NCI-H1417 treated with DMSO at 0.1 percent for 48 hours (cell line): ENCODE data around the gene NFATC4.

ENCODE experiments used
- DNase-seq: peaks from one replicate; lab custom pipeline; 2025; lab: John Stamatoyannopoulos, UW

The NFATC4 gene

DNA sequence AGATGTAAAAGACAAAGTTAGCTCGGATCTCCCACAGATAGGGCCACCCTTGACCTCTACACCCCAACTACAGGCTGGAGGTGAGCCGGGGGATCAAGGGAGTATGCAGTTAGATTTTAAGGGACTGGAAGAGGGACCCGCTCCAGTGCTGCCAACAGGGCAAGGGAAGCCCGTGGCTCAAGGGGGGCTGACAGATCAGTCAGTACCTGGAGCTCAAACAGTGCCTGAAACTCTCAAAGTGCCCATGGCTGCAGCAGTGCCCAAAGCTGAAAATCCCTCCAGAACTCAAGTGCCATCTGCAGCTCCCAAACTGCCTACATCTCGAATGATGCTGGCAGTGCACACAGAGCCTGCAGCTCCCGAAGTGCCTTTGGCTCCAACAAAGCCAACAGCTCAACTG lies 41.2 kb downstream of the NFATC4 start:
- DNase-seq, result no peak

DNA sequence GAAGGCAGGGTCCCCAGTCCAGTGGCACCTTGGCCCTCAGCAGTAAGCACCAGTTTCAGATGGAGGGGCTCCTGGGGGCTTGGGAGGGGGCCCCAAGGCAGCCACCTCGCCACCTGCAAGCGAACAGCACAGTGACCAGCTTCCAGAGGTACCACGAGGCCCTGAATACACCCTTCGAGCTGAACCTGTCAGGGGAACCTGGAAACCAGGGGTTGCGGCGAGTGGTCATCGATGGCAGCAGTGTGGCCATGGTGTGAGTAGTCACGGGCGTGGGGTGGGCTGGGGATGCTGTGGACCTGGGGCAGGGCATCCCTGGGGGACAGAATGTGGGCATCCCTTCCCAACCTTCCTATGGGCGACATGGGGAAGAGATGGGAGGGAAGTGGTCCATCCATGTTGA lies 42.0 kb downstream of the NFATC4 start:
- DNase-seq, result no peak

DNA sequence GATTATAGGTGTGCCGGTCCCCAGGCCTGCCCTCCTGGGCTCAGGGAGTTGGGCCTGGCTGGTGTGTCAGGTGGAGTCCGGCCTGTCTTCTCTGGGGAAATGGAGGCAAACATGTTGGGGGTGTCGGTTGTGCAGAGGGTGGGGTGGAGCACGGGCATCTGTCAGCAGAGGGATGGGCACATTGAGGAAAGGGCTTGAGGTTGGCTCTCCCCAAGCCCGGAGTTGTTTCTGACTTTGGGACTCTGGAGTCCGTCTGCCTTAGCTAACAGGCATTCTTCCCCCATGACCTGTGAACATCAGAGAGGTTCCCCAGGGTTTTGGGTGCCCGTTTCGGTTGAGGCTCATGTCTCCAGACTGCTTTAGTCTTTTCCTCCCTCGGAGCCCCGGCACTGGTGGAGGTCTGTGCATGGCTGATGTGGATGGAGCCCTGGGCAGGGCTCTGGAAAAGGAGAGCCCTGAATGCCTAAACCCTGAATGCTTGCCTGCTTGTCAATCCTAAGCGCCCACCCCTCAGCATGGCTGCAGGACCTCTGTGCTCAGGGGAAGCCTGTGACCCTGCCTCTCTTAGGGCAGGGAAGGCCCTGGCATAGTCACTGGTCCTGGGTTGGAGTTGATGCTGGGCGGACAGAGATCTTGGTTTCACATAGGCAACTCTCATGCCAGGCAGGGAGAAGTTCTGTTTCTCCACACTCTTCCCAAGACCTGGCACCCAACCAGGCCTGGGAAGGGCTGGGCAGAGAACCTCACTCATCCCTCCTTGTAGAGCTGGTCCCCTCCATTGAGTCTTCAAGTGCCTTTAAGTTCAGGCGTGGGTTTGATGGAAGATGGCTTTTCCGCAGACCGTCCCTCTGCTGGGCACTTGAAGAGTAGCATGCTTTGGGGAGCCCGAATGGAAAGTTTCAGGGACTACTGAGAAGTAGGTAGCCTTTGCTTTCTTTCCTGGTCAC lies 43.7 kb downstream of the NFATC4 start:
- DNase-seq, result no peak

DNA sequence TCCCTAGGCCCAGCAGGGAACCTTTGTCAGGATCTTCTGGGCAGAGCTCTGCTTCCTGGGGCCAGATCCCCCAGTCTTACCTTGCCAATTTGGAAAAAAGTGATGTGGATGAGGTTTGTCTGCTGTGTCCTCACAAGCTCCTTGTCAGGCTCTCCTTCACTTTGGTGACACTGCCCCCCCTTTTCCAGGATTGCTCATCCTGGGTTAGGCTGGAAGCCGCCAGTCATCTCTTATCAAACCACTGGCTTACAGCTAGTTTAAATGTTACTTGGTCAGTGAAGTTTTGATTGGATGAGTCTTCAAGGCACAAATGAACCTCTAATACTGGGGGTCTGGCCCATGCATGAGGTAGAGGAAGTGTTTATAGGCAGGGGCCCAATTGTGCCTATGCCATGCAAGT lies 46.1 kb downstream of the NFATC4 start:
- DNase-seq, result no peak

DNA sequence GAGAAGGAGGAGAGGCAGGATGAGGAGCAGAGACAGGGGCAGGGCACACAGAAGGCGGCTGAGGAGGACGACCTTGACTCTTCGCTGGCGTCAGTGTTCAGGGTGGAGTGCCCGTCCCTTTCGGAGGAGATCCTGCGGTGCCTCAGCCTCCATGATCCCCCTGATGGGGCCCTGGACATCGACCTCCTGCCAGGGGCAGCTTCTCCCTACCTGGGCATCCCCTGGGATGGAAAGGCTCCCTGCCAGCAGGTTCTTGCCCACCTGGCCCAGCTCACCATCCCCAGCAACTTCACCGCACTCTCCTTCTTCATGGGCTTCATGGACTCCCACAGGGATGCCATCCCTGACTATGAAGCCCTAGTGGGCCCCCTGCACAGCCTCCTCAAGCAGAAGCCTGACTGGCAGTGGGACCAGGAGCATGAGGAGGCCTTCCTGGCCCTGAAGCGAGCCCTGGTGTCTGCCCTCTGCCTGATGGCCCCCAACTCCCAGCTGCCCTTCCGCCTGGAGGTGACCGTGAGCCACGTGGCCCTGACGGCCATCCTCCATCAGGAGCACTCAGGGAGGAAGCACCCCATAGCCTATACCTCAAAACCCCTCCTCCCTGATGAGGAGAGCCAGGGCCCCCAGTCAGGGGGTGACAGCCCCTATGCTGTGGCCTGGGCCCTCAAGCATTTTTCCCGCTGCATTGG lies 46.9 kb downstream of the NFATC4 start:
- DNase-seq, result no peak

DNA sequence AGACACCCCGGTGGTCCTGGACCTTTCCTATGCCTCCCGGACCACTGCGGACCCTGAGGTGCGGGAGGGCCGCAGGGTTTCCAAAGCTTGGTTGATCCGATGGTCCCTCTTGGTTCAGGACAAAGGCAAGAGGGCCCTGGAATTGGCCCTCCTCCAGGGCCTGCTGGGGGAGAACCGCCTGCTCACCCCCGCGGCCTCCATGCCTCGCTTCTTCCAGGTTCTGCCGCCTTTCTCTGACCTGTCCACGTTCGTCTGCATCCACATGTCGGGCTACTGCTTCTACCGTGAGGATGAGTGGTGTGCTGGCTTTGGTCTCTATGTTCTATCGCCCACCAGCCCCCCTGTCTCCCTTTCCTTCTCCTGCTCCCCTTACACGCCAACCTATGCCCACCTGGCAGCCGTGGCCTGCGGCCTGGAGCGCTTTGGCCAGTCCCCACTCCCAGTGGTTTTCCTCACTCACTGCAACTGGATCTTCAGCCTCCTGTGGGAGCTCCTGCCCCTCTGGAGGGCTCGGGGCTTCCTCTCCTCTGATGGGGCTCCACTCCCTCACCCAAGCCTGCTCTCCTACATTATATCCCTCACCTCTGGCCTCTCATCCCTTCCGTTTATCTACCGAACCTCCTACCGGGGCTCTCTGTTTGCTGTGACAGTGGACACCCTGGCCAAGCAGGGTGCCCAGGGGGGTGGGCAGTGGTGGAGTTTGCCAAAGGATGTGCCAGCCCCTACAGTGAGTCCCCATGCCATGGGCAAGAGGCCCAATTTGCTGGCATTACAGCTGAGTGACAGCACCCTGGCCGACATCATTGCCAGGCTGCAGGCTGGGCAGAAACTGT lies 47.7 kb downstream of the NFATC4 start:
- DNase-seq, result no peak

DNA sequence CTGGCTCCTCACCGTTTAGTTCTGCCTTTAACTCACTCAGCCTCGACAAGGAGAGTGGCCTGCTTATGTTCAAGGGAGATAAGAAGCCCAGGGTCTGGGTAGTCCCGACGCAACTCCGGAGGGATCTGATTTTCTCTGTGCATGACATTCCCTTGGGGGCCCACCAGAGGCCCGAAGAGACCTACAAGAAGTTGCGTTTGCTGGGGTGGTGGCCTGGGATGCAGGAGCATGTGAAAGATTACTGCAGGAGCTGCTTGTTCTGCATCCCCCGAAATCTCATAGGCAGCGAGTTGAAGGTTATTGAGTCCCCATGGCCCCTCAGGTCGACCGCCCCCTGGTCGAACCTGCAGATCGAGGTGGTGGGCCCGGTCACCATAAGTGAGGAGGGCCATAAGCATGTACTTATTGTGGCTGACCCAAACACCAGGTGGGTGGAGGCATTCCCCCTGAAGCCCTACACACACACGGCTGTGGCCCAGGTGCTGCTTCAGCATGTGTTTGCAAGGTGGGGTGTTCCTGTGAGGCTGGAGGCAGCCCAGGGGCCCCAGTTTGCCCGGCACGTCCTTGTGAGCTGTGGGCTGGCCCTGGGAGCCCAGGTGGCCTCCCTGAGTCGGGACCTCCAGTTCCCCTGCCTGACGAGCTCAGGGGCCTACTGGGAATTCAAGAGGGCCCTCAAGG lies 48.4 kb downstream of the NFATC4 start:
- DNase-seq, result no peak

DNA sequence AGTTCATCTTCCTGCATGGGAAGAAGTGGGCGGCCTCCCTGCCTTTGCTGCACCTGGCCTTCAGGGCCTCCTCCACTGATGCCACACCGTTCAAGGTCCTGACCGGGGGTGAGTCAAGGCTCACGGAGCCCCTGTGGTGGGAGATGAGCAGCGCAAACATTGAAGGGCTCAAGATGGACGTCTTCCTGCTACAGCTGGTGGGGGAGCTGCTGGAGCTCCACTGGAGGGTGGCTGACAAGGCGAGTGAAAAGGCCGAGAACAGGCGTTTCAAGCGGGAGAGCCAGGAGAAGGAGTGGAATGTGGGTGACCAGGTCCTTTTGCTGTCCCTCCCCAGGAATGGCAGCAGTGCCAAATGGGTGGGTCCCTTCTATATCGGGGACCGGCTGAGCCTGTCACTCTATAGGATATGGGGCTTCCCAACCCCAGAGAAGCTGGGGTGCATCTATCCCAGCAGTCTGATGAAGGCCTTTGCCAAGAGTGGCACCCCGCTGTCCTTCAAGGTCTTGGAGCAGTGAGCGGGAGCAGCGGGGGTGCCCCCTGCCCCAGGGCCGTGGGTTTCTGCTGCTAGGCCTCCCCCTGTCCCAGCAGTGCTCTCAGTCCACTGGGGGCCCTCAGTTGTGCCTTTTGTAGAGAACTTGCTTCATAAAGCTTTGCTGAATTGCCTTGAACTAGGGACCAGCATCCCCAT lies 49.1 kb downstream of the NFATC4 start:
- no peak for DNase-seq

DNA sequence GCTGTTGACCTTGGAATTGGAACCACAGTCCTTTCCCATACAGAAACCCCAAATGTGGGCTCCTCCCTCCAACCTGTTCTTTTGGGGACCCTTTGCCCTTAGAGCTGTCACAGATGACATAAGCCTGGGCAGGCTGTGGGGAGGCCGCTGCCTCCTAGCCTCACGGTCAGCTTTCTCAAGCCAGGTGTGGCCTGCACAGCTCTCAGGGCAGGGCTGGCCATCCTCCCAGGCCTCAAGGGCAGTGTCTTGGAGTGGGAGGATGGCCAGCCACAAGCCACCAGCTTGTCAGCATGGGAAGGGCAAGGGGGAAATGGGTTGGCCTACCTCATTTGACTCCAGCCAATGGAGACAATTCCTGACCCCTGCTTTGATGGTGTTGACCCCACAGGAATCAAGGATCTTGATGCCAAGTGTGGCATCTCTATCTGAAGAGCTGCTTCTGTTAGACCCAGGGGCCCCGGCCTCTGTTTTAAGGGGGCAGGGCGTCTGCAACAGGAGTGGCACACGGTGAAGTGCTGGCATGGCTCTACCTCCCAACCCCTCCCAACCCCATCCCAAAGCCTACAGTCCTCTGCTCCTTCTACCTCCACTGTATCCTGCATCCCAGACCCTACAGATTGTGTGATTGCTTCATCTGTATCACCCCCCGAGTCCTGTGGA lies 50.0 kb downstream of the NFATC4 start:
- DNase-seq, result no peak

DNA sequence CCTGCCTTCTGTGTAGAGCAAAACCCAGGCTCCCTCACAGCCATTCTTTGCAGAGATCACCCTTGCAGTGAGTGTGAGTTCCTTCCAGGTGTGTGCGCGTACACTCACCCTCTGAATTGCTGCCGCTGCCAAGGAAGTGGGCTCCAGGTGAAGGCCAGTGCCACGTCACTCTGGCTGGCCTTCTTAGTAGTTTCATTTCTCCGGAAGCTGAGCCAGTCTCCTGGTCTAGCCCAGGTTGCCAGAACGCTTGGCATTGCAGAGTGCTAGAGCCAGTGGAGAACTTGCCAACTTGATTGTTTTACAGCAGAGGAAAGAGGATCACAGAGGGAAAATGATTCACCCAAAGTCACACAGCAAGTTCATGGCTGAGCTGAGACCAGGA lies 50.5 kb downstream of the NFATC4 start:
- DNase-seq, result no peak

DNA sequence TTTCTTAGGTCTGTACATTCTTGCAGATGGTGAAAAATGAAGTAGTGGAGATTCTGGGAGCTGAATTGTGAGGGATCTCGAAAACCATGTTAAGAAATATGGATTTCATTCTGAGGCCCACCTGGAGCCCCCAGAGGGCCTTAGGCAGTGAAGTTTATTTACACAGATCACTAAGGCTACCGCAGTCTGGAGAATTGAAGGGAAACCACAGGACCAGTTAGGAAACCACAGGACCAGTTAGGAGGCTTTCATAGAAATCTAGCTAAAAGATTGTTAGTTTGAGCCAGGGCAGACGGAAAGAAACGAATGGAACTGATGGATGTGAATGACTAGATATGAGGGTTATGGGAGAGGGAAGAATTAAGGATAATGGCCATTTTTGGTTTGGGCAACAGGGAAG lies 54.3 kb downstream of the NFATC4 start:
- no peak for DNase-seq

DNA sequence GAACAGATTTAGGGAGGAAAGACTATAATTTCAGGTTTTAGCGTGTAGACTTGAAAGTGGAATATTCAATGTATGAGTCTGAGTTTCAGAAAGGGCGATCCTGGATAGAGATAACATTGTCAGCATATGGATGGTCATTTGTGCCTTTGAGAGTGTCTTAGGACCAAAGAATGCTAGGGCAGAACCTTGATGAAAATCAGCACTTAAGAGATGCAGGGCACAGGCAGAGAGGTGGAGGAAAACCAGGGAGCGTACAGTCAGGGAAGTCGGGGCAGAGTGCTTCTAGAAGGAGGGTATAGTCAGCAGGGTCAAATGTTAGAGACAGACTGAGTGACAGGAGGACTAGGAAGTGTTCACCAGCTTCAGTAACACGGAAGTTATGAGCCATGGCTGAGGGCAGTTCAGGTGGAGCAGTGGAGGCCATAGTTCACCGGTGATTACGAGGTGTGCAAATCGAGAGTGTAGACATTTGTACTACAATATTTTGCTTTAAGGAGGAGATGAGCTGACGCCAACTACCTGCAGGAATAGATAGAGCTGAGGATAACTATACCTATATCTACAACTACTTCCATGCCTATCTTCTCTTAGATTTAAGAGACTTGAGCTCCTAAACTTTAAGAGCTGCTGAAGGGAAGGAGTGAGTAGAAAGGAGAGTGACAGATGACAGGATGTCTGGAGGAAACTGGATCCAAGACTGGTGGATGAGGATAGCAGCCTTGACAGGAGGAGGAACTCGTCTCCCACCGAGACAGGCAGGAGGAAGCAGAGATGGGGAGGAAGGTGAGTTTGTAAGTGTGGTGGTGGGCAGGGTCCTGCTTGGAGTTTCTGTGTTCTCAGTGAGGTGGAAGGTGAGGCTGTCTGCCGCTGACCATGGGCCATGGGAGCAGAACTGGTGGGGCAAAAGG lies 55.0 kb downstream of the NFATC4 start:
- DNase-seq, result no peak

DNA sequence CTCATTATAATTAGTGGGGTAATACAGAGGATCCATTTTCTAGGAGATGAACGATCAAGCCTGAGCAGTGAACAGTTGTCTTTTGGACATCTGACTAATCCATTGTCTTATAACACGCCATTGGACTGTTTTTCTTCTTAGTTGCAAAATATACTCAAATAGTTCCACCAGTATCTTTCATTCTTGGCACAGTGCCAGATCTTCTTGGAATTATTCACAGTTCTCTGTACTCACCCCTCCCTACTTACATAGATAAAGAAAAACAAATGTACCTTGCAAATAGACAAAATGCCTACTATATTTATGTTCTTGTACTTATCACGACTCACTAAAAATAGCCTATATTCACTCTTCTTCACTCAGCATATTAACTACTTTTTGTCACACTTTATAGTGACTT lies 57.7 kb downstream of the NFATC4 start:
- DNase-seq, result no peak

DNA sequence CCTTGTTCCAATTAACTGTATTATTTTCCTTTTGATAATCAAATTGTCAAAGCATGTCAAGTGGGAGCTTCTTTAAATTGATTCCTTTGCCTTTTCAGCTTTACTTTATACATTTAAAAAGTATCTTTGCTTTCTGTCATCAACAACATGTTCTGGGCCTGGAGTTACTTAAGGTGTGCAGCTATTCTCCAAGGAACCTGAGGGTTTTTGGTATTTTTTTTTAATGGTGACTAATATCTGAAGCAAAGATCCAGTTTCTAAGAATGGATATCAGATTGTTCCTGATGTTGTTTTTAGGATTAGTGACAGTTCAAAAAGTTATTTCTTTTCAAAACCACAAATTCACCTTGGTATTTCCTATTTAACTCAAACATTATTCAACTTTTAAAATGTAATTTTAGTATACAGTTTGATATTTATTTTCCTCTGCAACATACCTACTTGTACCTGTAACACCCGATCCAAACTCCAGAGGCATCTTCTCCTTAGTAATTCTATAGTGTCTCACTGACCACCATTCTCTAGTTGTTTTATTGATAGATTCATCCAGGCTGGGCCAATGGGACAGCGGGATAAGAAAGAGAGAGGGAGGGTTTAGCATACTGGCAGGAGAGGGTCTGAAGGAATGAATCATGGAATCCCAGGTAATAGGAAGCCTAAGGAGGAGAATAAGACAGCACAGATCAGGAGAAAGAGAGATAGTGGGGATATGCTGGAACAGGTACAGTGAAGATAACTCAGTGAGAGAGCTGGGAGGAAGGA lies 58.3 kb downstream of the NFATC4 start:
- no peak for DNase-seq

DNA sequence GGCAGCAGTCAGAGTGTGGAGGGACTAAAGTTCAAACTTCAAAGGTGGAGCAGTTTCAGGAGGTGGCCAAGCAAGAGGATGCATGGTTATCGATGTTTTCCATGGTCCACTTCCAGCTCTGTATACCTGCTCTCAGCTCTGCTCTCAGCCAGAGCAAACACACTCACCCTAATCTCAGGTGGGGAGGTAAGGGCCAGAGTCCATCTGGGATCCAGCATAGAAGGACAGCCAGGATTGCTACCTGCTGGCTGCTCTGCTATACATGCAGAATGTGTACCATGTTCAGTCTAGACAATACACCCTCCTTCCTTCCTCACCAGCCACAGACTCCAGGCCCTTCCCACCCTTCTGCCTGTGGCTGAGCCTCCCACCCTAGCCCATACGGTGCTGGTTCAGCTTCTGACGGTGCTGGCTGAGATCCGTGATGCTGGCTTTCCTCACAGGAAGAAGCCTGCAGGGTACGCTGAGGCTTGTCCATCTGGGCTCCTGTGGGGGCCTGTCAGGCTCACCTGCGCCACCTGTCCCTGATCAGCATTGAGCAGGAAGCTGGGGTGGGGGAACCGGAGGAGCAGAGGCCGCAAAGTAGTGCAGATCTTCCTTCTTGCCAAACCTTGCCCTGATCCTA lies 59.0 kb downstream of the NFATC4 start:
- no peak for DNase-seq

DNA sequence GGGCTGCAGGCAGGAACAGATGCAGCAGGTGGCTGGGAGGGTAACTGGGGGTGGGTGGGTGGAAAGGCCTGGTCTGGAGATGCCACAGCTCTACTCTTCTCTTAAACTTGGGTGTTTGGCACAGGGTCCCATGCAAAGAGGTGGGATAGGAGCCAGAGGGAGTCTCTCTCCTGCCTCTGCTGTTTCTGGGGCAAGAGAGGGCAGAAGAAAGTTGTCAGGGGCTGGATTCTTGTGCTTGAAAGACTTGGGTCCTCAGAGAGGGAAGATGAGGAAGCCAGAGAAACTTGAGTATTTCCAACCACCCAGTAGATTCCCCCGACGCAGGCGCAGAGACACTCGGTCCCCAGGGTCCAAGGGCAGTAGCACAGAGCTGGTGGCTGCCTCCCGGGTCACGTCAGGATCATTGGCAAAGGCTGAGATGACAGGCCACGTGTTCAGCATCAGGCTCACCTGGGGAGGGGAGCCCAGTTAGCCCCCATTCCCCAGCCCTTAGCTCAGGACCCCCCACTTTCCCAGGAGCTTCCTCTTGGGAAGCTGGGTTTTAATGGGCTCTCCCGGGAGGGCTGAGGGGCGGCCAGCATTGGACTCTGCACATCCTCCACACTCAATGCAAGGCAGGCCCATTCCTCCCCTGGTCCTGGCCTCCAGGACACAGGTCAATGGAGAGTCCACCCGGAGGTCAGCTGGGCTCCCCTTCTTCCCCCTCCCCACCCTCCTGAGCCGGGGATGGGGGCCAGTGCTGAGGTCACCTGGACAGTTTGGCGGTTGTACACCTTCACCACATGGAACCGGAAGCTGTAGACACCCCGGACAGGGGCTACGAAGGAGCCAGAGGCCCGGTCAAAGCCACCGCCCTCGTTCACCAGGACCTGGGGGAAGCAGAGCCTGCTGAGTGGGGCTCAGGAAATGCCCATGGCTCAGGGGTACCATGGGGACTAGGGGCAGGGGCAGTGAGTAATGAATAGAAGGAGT lies 59.8 kb downstream of the NFATC4 start:
- no peak for DNase-seq

DNA sequence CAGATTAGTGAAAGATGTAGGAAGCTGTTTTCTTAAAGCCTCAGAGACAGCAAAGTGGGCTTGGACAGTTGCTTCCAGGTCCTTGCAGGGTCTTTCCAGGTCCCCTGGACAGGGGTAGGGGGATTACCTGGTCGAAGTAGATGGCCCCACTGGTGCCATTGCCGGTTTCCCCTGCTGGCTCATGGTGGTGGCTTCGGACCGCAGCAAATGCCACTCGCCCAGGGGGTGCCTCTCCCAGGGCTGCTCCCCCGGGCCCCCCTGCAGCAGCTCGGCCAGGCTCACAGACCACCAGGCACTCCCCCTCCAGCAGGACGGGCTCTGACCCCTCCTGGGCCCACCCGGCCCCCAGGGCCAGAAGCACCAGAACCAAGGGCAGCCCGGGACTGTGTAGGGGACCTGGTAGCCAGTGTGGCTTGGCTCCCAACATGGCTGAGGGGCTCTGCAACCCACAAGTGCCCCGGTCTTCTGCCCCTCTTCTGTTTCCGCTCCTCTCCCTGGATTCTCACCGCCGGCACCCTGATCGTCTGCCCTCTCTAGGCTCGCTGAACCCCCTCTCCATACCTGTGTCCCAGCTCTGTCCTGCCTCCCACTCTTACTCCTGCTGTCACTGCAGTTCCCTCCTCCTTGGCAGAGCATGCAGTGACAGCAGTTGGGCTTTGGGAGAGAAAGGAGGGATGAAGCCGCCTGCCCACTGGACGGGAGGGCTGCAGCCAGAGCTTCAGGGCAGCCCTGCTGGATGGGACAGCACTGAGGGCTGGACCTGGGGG lies 60.8 kb downstream of the NFATC4 start:
- no peak for DNase-seq
